Stomach (tissue), 4 donors: ENCODE results near the gene PABPN1.

Experiments used
- CTCF ChIP-seq, 7 experiments: fragments of 450-650 bp in 4 of 7; fragments of 200-600 bp in 3 of 7; sonication (generic) in 3 of 7; IDR thresholded peaks; one replicate each; pipeline ENCODE4 v1.5.1; 2016 to 2019; ENCODE audit warnings: antibody characterized with exemption in 7 of 7, control low read depth in 2 of 7, mild to moderate bottlenecking in 1 of 7
- EP300 ChIP-seq: sonication (generic); formaldehyde crosslinking; IDR thresholded peaks from one replicate; pipeline ENCODE4 v1.6.1; 2017; ENCODE audit warnings: antibody characterized with exemption
- POLR2A ChIP-seq, 4 donors: fragments of 450-650 bp; IDR thresholded peaks; one replicate each; pipeline ENCODE4 v1.6.1; 2016; ENCODE audit warnings: antibody characterized with exemption in 4 of 4, control low read depth in 2 of 4, mild to moderate bottlenecking in 1 of 4, moderate library complexity in 1 of 4
- POLR2AphosphoS5 ChIP-seq, 3 donors: sonication (generic); formaldehyde crosslinking; IDR thresholded peaks; one replicate each; pipeline ENCODE4 v1.6.1; 2016; ENCODE audit warnings: antibody characterized with exemption in 3 of 3

DNA sequence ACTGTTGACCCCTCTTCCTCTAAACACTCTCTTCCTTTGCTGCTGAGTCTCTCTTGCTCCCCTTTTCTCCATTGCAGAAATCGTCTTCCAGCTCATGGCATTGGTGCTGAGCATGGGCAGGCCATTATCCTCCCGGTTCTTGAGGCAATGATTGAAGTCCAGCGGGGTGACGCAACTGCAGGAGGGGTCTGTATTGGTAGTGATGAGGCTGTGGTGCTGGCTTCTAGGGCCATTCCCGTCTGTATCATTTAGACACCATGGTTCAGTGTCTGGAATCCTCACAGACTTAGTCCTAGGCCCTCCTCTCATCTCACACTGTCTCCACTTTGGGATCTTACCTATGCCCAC, 32.1 kb downstream of the PABPN1 start:
- TF ChIP-seq CTCF (IDR thresholded peaks at IDR 0.05) (no peak), POLR2AphosphoS5 (IDR thresholded peaks at IDR 0.05) (no peak), EP300 (no peak), POLR2A (IDR thresholded peaks at IDR 0.05) (no peak)
